GM18511 (cell line): Measurements from ENCODE around the gene NEK1.
"Not testable (repeated sequence)": the region's sequence is repeated elsewhere in the genome, so short reads cannot be mapped to it uniquely, and the experiment has no call there.

Experiments used
- ATAC-seq: cut with Tn5 transposase; IDR thresholded peaks from one replicate; pipeline ENCODE4 v1.9.1; 2021; ENCODE audit warnings: mild to moderate bottlenecking, moderate library complexity; ENCODE audit not compliant: unreplicated experiment

Gene NEK1

DNA sequence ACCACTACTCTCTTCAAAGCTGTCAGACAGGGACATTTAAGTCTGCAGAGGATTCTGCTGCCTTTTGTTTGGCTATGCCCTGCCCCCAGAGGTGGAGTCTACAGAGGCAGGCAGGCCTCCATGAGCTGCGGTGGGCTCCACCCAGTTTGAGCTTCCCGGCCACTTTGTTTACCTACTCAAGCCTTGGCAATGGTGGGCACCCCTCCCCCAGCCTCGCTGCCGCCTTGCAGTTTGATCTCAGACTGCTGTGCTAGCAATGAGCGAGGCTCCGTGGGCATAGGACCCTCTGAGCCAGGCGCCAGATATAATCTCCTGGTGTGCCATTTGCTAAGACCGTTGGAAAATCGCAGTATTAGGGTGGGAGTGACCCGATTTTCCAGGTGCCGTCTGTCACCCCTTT, 112.5 kb downstream of the NEK1 start:
- ATAC-seq, result not testable (repeated sequence)

GRCh38 chr4:169494234-169494633, 118.1 kb downstream of the NEK1 start:
- not testable (repeated sequence) for ATAC-seq

GRCh38 chr4:169493164-169493524, 119.2 kb downstream of the NEK1 start:
- ATAC-seq, result no peak

- ATAC-seq, result no peak
Observed at GRCh38 chr4:169492436-169493163, 119.8 kb downstream of the NEK1 start.

DNA sequence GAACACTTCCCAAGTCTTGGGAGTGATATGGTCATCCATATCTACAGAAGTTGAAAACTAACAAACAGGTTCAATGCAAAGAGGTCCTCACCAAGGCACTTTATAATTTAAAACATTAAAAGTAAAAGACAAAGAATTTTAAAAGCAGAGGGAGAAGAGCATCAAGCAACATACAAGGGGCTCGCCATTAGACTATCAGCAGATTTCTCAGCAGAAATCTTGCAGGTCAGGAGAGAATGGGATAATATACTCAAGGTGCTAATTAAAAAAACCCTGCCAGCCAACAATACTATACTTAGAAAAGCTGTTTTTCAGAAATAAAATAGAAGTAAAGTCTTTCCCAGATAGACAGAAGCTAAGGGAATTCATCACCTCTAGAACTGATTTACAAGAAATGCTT, 121.2 kb downstream of the NEK1 start:
- ATAC-seq, result no peak

GRCh38 chr4:169489306-169489705, 123.1 kb downstream of the NEK1 start:
- ATAC-seq, result no peak

- ATAC-seq, result peak; percentile 90
Observed at GRCh38 chr4:169485791-169486742, 126.3 kb downstream of the NEK1 start.

GRCh38 chr4:169485086-169485485, 127.3 kb downstream of the NEK1 start:
- ATAC-seq, result no peak

- ATAC-seq, result no peak
Observed at GRCh38 chr4:169484485-169484884, 127.9 kb downstream of the NEK1 start.

DNA sequence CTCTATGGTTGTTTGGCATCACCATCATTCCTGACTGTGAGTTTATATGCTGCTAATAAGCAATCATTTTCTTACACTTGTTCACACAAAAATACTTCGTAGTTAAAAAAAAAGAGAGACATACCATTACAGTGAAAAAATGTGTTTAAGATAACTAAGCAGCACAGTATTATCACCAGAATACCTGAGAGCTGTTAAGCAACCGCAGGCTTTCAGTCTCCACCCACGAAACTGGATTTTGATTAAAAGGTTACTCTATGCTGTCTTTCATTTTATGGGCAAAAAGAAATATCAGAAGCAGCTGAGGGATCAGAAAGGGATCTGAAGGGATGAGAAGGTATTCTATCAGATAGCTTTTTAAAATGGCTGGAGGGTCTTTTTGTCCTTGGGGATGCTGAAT, 148.3 kb downstream of the NEK1 start:
- no peak for ATAC-seq

- ATAC-seq, result no peak
Observed at GRCh38 chr4:169460081-169460480, 152.3 kb downstream of the NEK1 start.

DNA sequence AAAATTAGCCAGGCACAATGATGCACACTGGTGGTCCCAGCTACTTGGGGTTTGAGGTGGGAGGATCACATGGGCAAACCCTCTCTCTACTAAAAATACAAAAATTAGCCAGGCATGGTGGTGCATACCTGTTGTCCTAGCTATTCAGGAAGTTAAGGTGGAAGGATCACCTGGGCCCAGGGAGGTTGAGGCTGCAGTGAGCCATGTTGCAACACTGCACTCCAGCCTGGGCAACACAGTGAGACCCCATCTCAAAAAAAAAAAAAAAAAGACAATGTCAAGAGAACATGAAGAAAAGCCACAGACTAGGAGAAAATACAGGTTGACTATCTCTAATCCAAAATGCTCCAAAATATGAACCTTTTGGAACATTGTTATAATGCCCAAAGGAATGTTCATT, 153.8 kb downstream of the NEK1 start:
- no peak for ATAC-seq

DNA sequence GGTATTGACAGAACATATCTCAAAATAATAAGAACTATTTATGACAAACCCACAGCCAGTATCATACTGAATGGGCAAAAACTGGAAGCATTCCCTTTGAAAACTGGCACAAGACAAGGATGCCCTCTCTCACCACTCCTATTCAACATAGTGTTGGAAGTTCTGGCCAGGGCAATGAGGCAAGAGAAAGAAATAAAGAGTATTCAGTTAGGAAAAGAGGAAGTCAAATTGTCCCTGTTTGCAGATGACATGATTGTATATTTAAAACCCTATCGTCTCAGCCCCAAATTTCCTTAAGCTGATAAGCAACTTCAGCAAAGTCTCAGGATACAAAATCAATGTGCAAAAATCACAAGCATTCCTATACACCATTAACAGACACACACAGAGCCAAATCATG, 159.7 kb downstream of the NEK1 start:
- ATAC-seq, result not testable (repeated sequence)

GRCh38 chr4:169448935-169449334, 163.4 kb downstream of the NEK1 start:
- ATAC-seq, result not testable (repeated sequence)

GRCh38 chr4:169446824-169447223, 165.6 kb downstream of the NEK1 start:
- no peak for ATAC-seq

- no peak for ATAC-seq
Observed at GRCh38 chr4:169443748-169444147, 168.6 kb downstream of the NEK1 start.

- ATAC-seq, result no peak
Observed at GRCh38 chr4:169440446-169440845, 171.9 kb downstream of the NEK1 start.

- no peak for ATAC-seq
Observed at GRCh38 chr4:169439244-169439643, 173.1 kb downstream of the NEK1 start.

DNA sequence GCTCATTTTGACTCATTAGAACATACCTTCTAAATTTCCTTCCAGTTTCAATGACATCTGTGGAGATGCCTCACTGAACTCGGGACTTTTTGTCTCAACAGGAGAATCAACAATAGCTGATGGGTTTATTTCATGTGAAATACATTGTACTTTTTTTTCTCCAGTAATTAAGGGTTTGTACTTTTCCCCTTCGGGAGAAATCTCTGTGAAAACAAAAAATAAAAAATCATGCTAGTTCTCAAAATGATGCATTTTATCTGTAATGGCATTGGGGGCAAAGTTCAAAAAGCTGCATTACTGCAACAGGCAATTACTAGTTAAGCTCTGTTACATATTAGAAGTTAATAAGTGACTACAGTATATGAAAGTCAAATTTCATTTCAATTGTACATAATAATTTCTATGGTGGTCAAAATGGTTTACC, 174.3 kb downstream of the NEK1 start:
- peak; percentile 54 for ATAC-seq

DNA sequence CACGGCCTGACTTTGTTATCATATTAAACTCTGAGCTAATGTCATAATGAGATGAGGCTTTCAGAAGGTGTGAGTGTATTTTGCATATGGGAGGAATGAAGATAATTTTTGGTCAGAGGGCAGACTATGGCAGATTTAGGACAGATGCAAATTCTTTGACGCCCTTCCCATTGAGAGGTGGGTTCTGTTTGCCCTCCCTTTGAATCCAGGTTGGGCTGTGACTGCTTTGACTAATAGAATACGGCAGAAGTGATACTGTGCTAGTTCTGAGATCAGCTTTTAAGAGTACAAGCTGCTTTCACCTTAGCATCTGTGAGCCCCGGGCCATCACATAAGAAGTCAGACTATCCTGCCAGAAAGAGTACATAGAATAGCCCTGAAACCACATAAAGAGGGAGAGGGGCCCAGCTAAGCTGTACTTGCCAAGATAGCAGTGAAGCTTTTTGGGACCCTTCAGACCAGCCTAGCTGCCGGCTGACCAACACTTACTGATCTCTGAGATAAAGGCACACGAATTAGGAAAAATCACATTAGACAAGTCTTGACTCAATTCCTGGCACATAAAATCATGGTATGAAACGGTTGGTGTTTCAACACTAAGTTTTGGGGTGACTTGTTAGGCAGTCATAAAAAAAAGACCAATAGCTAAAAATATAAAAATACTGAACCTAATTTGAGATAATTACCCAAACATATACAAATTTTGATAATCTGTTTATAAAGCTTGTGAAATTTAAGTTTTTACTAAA, 174.9 kb downstream of the NEK1 start:
- peak; percentile 87 for ATAC-seq

GRCh38 chr4:169436734-169437133, 175.6 kb downstream of the NEK1 start:
- no peak for ATAC-seq
